NCI-H345 (cell line): ENCODE data around the gene PKM.
"Not testable (repeated sequence)": the region's sequence is repeated elsewhere in the genome, so short reads cannot be mapped to it uniquely, and the experiment has no call there.

ENCODE experiments used
- DNase-seq: peaks from one replicate; lab custom pipeline; 2025; lab: John Stamatoyannopoulos, UW

Gene PKM

DNA sequence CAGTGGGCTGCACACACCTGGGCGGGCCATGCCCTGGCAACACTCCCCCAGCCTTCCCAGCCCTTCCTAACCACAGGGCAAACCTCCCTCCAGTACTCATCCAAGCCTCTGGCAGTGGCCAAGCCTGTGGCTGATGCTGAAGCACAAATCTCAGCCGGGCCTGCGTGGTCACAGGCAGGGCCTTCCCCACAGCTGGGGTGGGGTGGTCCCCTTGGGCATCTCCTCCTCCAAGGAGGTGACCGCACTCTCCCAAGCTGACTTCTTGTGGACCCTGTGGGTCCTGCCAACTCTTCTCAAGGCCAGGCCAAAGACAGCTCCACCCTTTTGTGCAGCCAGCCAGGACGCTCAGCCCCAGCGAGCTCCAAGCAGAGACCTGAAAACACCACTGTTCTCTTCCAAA is 54.8 kb downstream of the PKM start:
- DNase-seq = no peak

DNA sequence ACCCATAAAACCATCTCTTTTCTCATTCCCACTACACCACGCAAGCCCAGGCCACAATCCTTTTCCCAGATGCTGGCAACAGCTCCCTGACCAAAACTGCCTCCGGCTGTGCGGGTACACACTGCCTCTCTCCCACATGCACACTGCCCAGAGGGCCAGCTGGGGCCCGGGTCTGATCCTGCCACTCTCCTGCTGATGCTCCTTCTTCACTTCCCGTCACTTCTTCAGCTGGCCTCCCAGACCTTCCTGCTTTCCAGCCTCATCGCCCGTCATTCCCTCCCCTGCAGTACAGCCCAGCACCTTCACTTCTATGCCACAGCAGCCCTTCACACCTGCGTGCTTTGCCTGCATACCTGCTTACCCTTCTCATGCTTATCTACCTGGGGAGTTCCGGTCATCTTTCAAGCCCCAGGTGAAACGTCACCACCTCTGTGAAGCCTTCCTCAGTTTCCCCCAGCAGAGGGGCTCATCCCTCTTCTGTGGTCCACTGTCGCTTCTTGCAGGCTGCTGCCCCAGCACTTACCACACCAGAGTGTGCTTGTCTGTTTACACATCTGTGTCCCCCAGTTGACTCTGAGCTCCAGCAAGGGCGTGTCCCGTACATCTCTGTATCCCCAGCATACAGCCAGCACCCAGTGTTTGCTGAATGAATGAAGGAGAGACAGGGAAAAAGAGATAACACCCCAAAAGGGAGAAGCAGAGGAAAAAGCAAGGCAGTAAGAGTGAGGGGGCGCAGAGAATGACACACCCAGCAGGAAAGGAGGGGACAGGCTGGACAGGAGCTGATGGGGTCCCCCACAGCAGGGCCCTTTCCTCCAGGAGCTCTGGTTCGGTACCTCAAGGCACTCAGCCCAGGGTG is 55.6 kb downstream of the PKM start:
- DNase-seq = no peak

DNA sequence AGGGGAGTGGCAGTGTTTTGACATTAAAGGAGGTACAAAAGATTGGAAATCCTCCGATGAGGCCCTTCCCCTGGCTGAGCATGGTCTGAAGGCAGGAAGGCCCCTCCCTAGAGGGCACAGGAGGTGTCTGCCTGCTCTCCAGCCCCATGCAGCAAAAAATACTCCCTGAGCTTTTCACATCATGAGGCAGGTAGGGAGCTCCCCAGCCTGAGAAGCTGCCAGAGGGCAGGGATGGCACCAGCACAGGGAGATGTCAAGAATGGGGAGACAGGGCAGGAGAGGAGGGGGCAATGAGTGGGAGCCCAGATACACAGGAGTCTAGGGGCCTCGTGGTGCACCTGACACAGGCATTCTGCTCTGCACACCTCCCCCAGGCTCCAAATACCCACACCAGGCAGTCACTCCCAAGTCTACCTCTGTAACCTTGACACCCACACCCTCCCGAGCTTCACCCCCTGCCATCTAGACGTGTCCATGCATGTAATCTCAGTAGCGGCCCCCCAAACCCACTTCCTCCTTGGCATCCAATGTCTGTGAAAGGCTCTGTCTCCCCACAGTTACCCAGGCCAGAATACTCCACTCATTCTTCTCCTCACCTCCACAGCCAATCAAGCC is 56.3 kb downstream of the PKM start:
- DNase-seq = no peak

DNA sequence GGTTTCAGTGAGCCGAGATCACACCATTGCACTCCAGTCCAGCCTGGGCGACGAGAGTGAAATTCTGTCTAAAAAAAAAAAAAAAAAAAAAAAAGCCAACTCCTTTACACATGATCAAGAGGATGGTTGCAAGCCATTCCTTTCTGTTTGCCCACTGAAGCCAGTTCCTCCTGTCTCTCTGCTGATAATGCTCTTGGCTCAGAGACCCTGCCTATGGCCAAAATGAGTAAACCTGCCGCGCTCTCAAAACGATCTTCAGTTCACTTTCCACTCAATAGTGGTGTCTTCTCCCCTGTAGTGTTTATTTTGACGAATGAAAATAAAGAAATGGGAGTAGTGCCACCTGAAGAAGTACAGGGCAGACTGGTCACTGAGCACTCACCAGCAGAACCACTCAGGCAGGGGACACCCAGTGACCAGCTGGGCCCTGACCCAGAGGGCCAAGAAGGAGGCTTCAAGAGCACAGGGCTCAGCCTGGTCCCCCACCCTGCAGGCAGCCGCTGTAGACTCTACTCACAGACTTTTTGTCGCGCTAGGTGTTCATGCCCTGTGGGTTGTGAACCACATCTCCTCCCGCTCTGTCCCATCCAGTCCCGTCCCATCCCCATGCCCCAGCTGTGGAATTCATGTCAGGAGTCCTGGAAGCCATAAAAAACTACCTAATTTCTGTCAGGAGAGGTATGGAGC is 57.0 kb downstream of the PKM start:
- DNase-seq = no peak

DNA sequence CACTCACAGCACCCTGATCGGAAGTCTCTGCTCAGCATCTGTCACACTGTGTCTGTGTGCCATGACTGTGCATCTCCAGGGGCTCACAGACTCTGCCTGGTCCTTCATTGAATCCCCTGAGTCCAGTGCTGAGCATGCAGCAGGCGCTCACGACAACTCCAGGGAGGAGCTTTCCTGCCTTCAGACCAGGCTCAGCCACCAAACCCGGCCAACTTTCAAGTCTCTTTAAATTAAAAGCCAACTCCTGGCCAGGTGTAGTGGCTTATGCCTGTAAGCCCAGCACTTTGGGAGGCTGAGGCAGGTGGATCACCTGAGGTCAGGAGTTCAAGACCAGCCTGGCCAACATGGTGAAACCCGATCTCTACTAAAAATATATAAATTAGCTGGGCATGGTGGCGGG is 57.6 kb downstream of the PKM start:
- no peak for DNase-seq

DNA sequence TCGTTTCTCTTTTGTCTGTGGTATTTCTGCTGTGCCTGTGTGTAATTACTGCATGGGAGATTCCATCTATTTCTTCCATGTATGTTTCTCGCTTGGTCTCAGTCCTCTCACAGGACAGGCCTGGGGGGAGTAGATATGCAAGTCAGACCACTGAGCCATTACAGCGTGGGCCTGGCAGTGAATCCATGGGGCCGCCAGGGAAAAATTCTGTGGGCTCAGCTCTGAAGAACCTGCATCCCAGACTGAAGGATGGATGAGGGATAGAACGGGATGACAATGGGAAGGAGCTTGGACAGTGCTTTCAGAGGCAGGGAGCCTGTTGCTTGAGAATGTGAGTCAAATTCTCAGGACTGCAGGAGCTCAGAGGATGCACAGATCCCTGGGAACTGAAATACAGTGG is 58.2 kb downstream of the PKM start:
- DNase-seq = no peak

DNA sequence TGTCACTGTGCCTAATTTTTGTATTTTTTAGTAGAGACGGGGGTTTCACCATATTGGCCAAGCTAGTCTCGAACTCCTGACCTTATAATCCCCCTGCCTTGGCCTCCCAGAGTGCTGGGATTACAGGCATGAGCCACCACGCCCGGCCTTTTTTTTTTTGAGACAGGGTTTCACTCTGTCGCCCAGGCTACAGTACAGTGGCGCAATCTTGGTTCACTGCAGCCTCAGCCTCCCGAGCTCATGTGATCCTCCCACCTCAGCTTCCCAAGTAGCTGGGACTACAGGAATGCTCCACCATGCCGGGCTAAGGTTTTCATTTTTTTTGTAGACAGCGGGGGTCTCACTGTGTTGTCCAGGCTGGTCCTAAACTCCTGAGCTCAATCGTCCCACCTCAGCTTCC is 59.0 kb downstream of the PKM start:
- not testable (repeated sequence) for DNase-seq

DNA sequence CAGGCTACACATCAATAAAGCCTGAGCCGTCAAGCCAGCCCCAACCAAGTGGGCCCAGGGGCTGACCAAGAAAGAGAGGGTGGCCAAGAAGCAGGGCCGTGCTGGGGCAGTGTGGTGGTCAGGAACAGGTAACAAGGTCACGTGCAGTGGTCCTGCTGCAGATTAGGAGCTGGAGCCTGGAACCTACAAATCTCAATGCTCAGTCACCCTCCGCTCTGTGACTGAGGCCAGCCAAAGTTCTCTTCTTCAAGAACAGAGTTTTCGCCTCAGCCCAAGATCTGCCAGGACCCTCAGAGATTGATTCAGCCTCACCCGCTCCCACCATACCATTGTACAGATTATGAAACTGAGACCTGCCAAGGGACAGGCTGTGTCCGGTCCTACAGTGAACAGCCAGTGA is 60.3 kb downstream of the PKM start:
- no peak for DNase-seq

DNA sequence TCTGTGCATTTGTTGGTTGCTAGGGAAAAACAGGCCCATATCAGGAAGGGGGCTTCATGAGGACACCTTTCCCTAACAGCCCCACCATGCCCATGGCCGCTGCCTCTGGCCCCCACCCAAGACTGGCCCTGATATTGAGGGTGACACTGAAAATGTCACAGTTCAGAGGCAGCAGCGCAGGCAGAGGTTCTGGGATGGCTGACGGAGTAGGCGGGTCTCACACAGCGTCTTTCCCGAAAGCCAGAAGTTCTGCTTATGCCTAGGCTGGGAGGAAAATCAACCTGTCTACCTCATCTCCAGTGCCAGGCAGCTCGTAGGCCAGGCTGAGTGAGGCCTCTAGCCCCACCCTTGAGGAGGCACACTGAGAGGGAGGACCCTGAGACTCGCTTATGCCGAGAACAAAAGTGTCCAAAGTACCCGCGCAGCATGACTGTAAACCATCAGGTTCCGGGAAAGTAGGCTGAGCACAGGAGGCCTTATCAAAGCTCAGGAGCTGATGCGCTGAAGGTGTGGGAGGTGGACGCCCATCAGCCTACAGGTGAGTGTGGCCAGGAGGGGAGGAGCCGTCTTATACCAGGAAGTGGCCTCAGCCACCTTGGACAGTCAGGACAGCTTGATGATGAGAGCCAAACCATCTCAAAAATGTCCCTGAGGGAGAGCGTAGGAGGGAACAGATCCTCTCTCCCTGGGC is 60.9 kb downstream of the PKM start:
- no peak for DNase-seq

DNA sequence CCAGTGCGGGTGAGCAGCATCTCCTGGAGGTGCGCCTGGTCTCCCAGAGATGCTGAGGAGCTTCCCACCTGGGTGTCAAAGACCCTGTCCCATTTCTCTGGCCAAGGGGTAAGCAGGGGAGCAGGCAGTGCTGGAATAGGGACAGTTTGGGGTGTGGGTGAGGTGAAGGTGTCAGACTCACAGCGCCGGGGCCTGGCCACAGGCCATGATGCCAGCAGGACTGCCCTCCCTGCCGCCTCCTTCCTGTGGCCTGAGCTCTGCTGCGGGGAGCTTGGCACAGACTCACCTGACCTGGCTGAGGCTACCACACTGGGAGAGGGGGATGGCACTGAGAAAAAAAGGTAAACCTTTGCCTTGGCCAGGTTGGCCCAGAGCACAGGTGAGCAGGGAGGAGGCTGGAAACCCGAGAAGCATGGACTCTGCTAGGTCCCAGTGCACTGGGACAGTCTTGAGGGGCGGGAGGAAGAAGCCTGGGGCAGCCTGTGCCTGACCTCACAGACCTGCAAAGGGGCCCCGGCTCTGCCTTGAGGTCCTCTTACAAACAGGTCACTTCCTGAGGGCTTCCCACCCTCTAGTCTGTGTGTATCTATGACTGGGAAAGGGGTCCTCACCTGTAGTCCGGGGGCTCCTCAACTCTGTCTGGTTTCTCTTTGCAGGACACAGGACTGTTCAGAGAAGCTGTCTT is 61.6 kb downstream of the PKM start:
- DNase-seq = no peak

DNA sequence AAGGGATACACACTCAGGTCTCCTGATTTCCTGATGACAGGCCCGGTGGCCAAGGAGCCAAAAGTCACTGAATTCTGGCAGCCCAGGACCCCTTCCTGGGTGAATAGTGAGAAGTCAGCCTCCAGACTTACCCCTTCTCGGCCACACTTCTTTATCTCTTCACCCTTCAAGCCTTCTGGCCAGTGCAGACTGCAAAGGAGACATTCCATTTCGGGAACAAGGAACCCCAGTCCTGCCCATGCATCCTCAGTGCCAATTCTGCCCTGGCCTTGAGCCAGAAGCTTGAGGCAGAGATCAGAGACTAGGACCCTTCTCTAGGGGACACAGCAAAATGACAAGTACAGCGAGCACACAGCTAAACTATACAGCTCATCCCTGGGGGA is 62.2 kb downstream of the PKM start:
- no peak for DNase-seq

DNA sequence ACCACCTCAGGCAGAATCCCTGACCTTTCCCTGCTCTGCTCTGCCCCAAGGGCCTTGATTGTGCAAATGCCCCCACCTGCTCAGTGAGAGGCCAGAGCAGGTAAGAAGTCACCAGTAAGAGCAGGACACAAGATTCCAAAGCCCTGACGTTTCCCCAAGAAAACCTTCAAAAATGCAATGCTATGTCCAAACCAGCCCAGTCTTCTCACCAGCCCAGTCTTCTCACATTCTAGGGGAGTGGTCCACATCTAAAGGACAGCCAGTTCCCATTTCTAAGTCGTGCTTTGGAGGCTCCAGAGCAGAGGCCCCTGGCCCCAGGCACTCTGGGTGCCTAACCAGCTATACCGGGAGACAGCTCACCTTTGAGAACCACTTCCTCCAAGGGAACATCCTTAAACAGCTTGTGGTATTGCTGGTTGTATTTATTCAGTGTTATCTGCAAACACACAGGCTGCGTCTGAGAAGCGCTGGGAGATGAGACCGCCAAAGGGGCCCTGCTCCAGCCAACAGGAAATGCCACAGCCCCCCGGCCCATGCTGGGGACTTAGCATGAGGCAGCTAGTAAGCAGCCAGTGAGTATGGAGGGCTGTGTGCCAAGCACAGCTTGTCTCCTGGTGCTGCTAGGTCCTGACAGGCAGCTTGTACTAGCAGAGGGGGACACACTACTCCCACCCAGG is 62.7 kb downstream of the PKM start:
- DNase-seq = no peak

DNA sequence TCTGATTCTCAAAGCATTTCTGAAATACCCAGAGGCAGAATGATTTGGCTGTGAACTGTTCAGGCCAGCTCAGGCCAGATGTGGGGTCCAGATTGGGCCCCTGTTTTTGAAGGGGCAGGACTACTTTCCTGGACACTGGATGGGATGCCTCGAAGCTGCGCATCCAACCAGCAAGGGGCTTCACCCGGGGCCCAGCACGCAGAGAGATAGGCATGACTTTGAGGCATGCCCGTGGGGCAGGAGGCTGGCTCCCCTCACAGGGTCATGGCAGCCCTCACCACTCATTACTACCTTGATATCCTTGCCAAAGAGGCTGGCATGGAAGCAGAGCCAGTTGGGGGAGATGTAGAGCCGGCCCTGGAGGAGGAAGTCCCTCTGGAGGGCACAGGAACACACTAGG is 63.5 kb downstream of the PKM start:
- DNase-seq = no peak

DNA sequence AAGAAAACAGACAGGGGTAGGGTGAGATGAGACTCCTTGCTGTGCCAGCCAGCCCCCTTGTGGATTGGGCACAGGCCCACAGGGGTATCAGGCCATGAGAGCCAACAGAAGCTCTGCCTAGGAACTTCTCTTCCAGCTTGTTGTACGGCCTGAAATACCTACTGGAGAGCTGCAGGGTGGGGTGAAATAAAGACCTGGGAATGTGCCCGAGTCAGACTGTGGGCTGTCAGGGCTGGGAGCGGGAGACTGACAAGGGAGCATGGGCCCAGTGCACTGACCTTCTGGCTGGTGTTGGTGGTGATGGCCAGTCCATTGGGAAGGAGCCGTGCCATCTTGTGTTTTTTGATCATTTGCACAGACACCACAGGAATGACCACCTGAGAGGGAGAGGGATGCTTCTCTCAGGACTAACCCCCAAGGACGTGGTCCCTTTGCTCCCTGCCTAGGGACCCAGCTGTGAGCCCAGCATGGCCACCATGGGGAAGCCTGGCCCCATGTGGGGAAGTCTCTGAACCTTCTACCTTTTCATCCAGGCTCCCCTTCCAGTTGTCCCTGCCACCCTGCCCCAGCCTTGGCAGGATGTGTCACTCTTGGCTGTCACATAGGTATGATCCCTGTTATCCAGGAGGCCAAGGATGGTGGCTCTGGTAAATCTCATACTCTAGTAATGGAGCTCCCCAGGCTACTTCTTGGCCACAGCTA is 64.1 kb downstream of the PKM start:
- DNase-seq = no peak

DNA sequence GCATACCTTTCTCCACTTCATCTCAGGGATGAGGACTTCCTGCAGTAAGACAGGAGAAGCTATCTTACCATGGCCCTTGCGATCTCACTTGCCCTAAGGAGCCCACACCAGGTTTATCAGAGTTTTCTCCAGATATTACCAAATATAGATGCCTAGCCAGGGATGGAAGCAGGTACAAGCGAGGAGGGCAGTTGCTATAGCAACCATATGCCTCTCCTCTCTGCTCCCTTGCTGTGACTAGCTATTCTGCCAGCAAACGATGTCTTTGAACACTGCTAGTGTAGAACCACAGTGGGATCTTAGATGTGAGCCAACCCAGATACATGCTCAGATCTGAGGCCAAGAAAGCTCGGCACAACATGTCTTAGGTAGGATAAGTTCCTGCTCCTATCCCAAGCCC is 67.3 kb downstream of the PKM start:
- no peak for DNase-seq

DNA sequence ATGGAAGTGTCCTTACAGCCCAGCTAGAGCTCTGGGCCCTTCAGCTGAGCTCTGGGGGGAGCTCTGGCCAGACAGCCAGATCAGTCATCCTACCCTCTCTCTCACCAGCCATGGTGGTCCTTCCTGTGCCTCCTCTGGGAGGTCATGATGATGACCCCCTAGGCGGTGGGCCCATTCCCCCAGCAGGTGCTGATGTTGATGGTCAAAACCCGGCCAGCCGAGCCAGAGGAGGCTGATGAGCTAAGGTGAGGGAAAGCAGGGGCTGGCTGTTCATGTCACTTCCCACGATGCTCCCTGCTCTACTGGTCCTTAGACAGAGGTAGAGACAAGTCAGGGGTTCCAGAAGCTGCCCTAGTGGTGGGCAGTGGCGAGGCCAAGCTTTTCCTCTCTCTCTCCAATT is 68.4 kb downstream of the PKM start:
- DNase-seq = no peak

DNA sequence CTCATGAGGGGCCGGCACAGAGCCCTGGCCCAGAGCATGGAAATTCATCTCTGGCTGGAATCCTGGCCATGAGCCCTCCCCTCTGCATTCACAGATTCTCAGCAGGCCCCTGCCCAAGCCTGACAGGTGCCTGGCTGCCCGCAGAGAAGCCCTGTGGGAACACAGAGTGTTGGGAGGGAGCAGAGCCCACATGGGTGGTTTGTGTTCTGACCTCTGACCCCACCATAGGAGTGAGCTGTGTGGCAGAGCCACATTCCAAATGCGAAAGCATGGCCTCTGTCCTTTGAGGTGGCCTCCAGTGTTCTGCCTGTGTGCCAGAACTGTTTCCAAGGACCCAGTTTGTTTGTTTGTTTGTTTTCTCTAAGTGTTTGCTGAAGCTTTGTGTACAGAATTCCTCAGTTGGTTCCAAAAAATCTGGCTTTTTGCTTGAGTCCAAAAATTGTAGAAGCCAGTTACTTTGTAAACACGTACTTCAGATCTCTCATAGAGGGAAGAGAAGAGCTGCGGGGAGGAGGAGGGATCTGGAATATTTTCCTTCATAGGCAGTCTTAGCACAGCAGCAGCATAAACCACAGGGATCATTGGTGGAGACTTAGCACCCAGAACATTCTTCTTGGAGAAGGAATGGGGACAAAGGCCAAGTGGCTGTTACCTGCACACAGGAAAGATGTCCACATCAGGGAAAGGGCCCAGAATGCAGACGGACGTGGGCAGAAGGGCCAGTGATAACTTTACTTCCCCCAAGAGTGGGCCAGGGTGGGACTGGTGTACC is 69.4 kb downstream of the PKM start:
- no peak for DNase-seq

DNA sequence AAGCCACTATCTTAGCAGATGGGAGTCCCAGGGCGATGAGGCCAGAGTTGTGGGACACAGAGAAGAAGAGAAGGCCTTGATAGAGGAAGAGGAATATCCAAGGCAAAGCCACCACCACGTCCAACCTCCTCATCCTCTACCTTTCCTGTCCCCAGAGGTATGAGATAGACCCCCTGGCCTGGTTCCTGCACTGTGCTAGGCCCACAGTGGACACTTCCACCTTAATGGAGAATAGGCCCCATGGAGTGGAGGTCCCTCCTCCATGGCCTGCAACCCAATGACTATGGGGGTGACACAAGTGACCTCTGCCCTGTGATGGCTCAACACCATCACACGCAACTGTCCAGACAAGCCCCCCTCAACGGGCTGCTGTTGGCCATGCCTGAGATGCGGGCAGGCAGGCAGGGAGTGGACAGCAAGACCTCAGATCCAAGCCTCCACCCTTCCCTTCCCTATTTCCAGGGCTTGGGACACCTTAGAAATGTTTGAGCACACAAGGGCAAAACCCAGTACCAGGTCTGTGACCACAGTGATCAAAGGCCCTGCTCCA is 70.2 kb downstream of the PKM start:
- DNase-seq = no peak

DNA sequence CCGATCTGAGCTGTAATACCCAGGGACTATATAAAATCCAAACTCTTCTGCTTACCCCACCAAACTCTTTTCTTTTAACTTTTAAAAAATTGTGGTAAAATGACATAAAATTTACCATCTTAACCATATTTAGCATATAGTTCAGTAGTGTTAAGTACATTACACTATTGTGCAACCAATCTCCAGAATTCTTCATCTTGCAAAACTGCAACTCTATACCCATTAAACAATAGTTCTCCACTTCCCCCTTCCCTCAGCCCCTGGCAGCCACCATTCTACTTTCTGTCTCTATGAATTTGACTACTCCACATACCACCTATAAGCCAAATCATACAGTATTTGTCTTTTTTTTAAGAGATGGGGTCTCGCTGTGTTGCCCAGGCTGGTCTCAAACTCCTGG is 74.1 kb downstream of the PKM start:
- DNase-seq = no peak
